HG03097 (cell line): ENCODE results near the gene CPT1A.

ENCODE experiments used
- ATAC-seq: cut with Tn5 transposase; IDR thresholded peaks from one replicate; pipeline ENCODE4 v1.9.1; 2021; ENCODE audit not compliant: unreplicated experiment, low FRiP score

CPT1A gene

GRCh38 chr11:68806931-68807844 is 34.5 kb downstream of the CPT1A start:
- ATAC-seq: no peak

GRCh38 chr11:68804786-68805185 is 36.9 kb downstream of the CPT1A start:
- no peak for ATAC-seq

GRCh38 chr11:68803766-68804165 is 38.0 kb downstream of the CPT1A start:
- no peak for ATAC-seq

GRCh38 chr11:68798221-68798813 is 43.4 kb downstream of the CPT1A start:
- ATAC-seq: no peak

GRCh38 chr11:68796801-68797200 is 44.9 kb downstream of the CPT1A start:
- no peak for ATAC-seq

GRCh38 chr11:68792400-68792966 is 49.2 kb downstream of the CPT1A start:
- no peak for ATAC-seq

GRCh38 chr11:68784653-68785052 is 57.1 kb downstream of the CPT1A start:
- ATAC-seq: no peak

- no peak for ATAC-seq
Measured at GRCh38 chr11:68783216-68783821, 58.4 kb downstream of the CPT1A start.

- no peak for ATAC-seq
Measured at GRCh38 chr11:68782711-68783110, 59.0 kb downstream of the CPT1A start.

- no peak for ATAC-seq
Measured at GRCh38 chr11:68780829-68781228, 60.9 kb downstream of the CPT1A start.

GRCh38 chr11:68778205-68778604 is 63.5 kb downstream of the CPT1A start:
- ATAC-seq: no peak

GRCh38 chr11:68776442-68777235 is 65.1 kb downstream of the CPT1A start:
- no peak for ATAC-seq

- no peak for ATAC-seq
Measured at GRCh38 chr11:68775951-68776388, 65.7 kb downstream of the CPT1A start.

GRCh38 chr11:68774194-68774585 is 67.5 kb downstream of the CPT1A start:
- ATAC-seq: no peak

GRCh38 chr11:68773521-68774193 is 68.1 kb downstream of the CPT1A start:
- ATAC-seq: no peak

GRCh38 chr11:68772936-68773335 is 68.8 kb downstream of the CPT1A start:
- no peak for ATAC-seq

GRCh38 chr11:68770781-68771180 is 70.9 kb downstream of the CPT1A start:
- ATAC-seq: no peak

- ATAC-seq: no peak
Measured at GRCh38 chr11:68767672-68768071, 74.0 kb downstream of the CPT1A start.

- no peak for ATAC-seq
Measured at GRCh38 chr11:68766786-68767185, 74.9 kb downstream of the CPT1A start.

- no peak for ATAC-seq
Measured at GRCh38 chr11:68764746-68765145, 77.0 kb downstream of the CPT1A start.
